GM12892 (cell line): Measurements from ENCODE around the gene ZNF683.

Experiments used
- POLR2A ChIP-seq: IDR thresholded peaks from 2 replicates; pipeline ENCODE4 v1.6.1; 2011; ENCODE audit warnings: low read depth, low read length, control low read depth
- POLR2AphosphoS5 ChIP-seq: IDR thresholded peaks from 2 replicates; pipeline ENCODE4 v1.6.1; 2011; ENCODE audit warnings: low read depth, low read length, control low read depth
- TAF1 ChIP-seq: IDR thresholded peaks from 2 replicates; pipeline ENCODE4 v1.6.1; 2011; ENCODE audit warnings: low read depth, mild to moderate bottlenecking, control low read depth, low read length, borderline replicate concordance

GRCh38 chr1:26354972-26355371 is 17.6 kb downstream of the ZNF683 start:
- TF ChIP-seq TAF1, result no peak
- TF ChIP-seq POLR2AphosphoS5, result no peak
- no peak for TF ChIP-seq POLR2A
